Endodermal cell (in vitro differentiated cells): ENCODE data around the gene PHF21B. TPM values are rescaled to one million over a fixed set of nuclear protein-coding genes. Genes with fewer than 3 reads are reported as not detected.

ENCODE experiments used
- DNase-seq: peaks from one replicate; pipeline ENCODE4 v3.0.0-alpha.2; 2017
- H3K27ac ChIP-seq: 2 replicates; pipeline ENCODE4 v1.5.1; 2013; ENCODE audit warnings: mild to moderate bottlenecking, low read depth, low read length, moderate library complexity
- H3K27me3 ChIP-seq: 2 replicates; pipeline ENCODE4 v1.6.1; 2013; ENCODE audit warnings: mild to moderate bottlenecking, low read length, moderate library complexity; ENCODE audit not compliant: insufficient read depth, control insufficient read depth, poor library complexity, severe bottlenecking
- H3K36me3 ChIP-seq: 2 replicates; pipeline ENCODE4 v1.7.0; 2013; ENCODE audit warnings: mild to moderate bottlenecking, low read length, moderate library complexity; ENCODE audit not compliant: control insufficient read depth, insufficient read depth
- H3K4me1 ChIP-seq: one replicate; pipeline ENCODE4 v1.7.0; 2013; ENCODE audit warnings: low read length; ENCODE audit not compliant: control insufficient read depth, insufficient read depth
- H3K4me3 ChIP-seq: 2 replicates; pipeline ENCODE4 v1.5.1; 2013; ENCODE audit warnings: mild to moderate bottlenecking, low read length, moderate library complexity
- H3K9ac ChIP-seq: 2 replicates; pipeline ENCODE4 v1.6.1; 2013; ENCODE audit warnings: mild to moderate bottlenecking, low read length, moderate library complexity; ENCODE audit not compliant: poor library complexity, severe bottlenecking; ENCODE audit errors: extremely low read depth
- H3K9me3 ChIP-seq: 2 replicates; pipeline ENCODE4 v1.6.1; 2013; ENCODE audit warnings: mild to moderate bottlenecking, low read length, moderate library complexity; ENCODE audit not compliant: control insufficient read depth
- H3K27ac Mint-ChIP-seq: 2 replicates; pipeline ENCODE4 v1.8.0; 2020; ENCODE audit warnings: mixed read lengths
- H3K27me3 Mint-ChIP-seq: 2 replicates; pipeline ENCODE4 v1.8.0; 2021; ENCODE audit warnings: mild to moderate bottlenecking, mixed read lengths; ENCODE audit not compliant: insufficient read depth
- H3K36me3 Mint-ChIP-seq: 2 replicates; pipeline ENCODE4 v1.8.0; 2020; ENCODE audit warnings: low read depth, mixed read lengths
- H3K4me1 Mint-ChIP-seq: 2 replicates; pipeline ENCODE4 v1.8.0; 2020; ENCODE audit warnings: mixed read lengths
- H3K4me3 Mint-ChIP-seq: 2 replicates; pipeline ENCODE4 v1.8.0; 2020; ENCODE audit warnings: mild to moderate bottlenecking, moderate library complexity, mixed read lengths
- H3K9me3 Mint-ChIP-seq: 2 replicates; pipeline ENCODE4 v1.8.0; 2020; ENCODE audit warnings: mild to moderate bottlenecking, mixed read lengths
- CTCF ChIP-seq: fragments of 200-600 bp; sonication (generic); conservative IDR thresholded peaks from 2 replicates; pipeline ENCODE4 v1.5.0; 2021; ENCODE audit warnings: antibody characterized with exemption, mild to moderate bottlenecking
- WGBS, 2 experiments: methylation state at CpG; one replicate each; pipeline versions ENCODE4 v1.1.5 to v1.1.7; 2013; ENCODE audit warnings: missing lambda C conversion rate in 2 of 2, mixed read lengths in 1 of 2; ENCODE audit not compliant: insufficient coverage in 1 of 2, insufficient read length in 1 of 2; 5-methylcytosine and 5-hydroxymethylcytosine counted together
- total RNA-seq, 2 donors: library from RNA; stranded (reverse); fragmentation: NEBNext Ultra II Directional in 1 of 2; extraction: Animal tissue kit (Norgen Biotek cat#: 25700) in 1 of 2; gene quantifications; 2 replicates in 1 of 2; 3 replicates in 1 of 2; pipeline ENCODE4 v1.2.1, GENCODE V29; 2021

PHF21B gene
- total RNA-seq, 2 donors from 2014 or later: 57.5 to 69.2 TPM

GRCh38 chr22:45026511-45026910, 16.7 kb upstream of the PHF21B start:
- H3K27ac ChIP-seq: no peak overlapping the region
- H3K9me3 Mint-ChIP-seq: no peaks in the 10 kb centered on the region
- no peaks in the 10 kb centered on the region for H3K4me1 ChIP-seq
- TF ChIP-seq CTCF: no peak
- no peaks in the 10 kb centered on the region for H3K9me3 ChIP-seq
- no peak overlapping the region for H3K4me3 ChIP-seq
- no peaks in the 10 kb centered on the region for H3K36me3 Mint-ChIP-seq
- 96% methylated on average over 4 to 6 of the region's 6 CpGs for WGBS, 2 experiments
- no peaks in the 10 kb centered on the region for H3K27me3 ChIP-seq
- no peak overlapping the region for H3K27ac Mint-ChIP-seq
- no peak overlapping the region for H3K4me3 Mint-ChIP-seq
- H3K9ac ChIP-seq: no peak overlapping the region
- peaks cover 9% of the 10 kb centered on the region for H3K4me1 Mint-ChIP-seq
- no peak for DNase-seq
- peaks cover 4% of the 10 kb centered on the region for H3K27me3 Mint-ChIP-seq
- no peaks in the 10 kb centered on the region for H3K36me3 ChIP-seq

- Mint-ChIP-seq H3K4me3 (no peak overlapping the region), H3K27me3 (peaks cover 4% of the 10 kb centered on the region), H3K4me1 (peaks cover 9% of the 10 kb centered on the region), H3K36me3 (no peaks in the 10 kb centered on the region), H3K9me3 (no peaks in the 10 kb centered on the region), H3K27ac (no peak overlapping the region)
- 52 to 63% methylated on average over 8 to 9 of the region's 9 CpGs for WGBS, 2 experiments
- no peaks in the 10 kb centered on the region for H3K36me3 ChIP-seq
- no peak overlapping the region for H3K27ac ChIP-seq
- no peaks in the 10 kb centered on the region for H3K4me1 ChIP-seq
- no peak overlapping the region for H3K9ac ChIP-seq
- no peak overlapping the region for H3K4me3 ChIP-seq
- no peak for DNase-seq
- H3K27me3 ChIP-seq: no peaks in the 10 kb centered on the region
- no peaks in the 10 kb centered on the region for H3K9me3 ChIP-seq
- no peak for TF ChIP-seq CTCF
Measured at GRCh38 chr22:45023431-45023830, 13.6 kb upstream of the PHF21B start.

- DNase-seq: peak; percentile 75
- peak; percentile 16 for TF ChIP-seq CTCF
- H3K9me3 Mint-ChIP-seq: no peaks in the 10 kb centered on the region
- H3K27me3 ChIP-seq: no peaks in the 10 kb centered on the region
- 82 to 85% methylated on average over 11 to 16 of the region's 16 CpGs for WGBS, 2 experiments
- H3K36me3 ChIP-seq: no peaks in the 10 kb centered on the region
- H3K27me3 Mint-ChIP-seq: peaks cover 6% of the 10 kb centered on the region
- no peaks in the 10 kb centered on the region for H3K36me3 Mint-ChIP-seq
- H3K4me1 Mint-ChIP-seq: peaks cover 9% of the 10 kb centered on the region
- H3K9me3 ChIP-seq: no peaks in the 10 kb centered on the region
- no peak overlapping the region for H3K27ac Mint-ChIP-seq
- H3K4me1 ChIP-seq: no peaks in the 10 kb centered on the region
- H3K27ac ChIP-seq: no peak overlapping the region
- H3K9ac ChIP-seq: no peak overlapping the region
- H3K4me3 ChIP-seq: no peak overlapping the region
- no peak overlapping the region for H3K4me3 Mint-ChIP-seq
Measured at GRCh38 chr22:45019861-45020655, 10.3 kb upstream of the PHF21B start.
